ENCODE measurements around the gene KNOP1. TPM values are rescaled to one million over a fixed set of nuclear protein-coding genes. Genes with fewer than 3 reads are reported as not detected.

Gene KNOP1
- total RNA-seq, 1 experiment from 2014 or later = 13.6 TPM

DNA sequence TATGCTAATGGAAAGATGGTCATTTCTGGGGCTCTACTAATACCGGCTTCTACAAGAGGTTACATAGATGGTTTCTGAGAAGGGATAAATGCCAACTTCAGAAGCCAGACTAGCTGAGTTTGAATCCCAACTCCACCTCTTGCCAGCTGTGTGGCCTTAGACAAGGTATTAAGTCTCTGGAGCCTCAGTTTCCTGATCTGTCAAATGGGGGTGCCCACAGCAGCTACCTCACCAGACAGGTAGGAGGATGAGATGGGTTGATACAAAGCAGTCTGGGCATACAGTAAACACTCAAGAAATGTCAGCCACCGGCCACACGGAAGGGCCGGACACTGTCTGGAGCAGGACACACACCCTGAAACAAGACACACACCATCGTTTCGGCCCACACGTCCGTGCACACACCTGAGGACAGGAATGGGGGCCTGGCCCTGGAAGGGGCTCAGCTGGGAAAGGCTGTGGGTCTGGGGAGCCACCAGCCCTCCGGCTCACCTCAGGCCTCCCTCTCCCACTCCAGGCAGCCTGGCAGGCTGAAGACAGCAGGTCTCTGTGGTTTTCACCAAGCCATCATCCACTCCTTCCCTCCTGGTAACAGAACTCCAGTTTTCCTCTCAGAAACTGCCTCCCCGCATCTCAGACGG lies 5.5 kb downstream of the KNOP1 start:
- intact Hi-C loops (cut with micrococcal nuclease) = no loop called here

GRCh38 chr16:19711643-19712042 lies 6.4 kb downstream of the KNOP1 start:
- H3K27me3 ChIP-seq (ENCODE audit: low read length) = no peaks in the 10 kb centered on the region
- no peak for TF ChIP-seq EZH2phosphoT487 (IDR thresholded peaks at IDR 0.05; ENCODE audit: borderline replicate concordance, low read length)
- no peak for TF ChIP-seq CTCF (conservative IDR thresholded peaks at IDR 0.05; ENCODE audit: low read depth, low read length)
- TF ChIP-seq EZH2 (IDR thresholded peaks at IDR 0.05; ENCODE audit: low read length, unreplicated experiment) = no peak
- H3K4me3 ChIP-seq (ENCODE audit: low read length) = no peak overlapping the region
- no peaks in the 10 kb centered on the region for H3K9me3 ChIP-seq (ENCODE audit: low read length)
- no peaks in the 10 kb centered on the region for H3K9me2 ChIP-seq (replicated peaks; ENCODE audit: low read length)
- H3K4me1 ChIP-seq (ENCODE audit: insufficient read depth, low read length) = peaks cover 16% of the 10 kb centered on the region
- H3F3A ChIP-seq (ENCODE audit: low read length, unreplicated experiment) = no peaks in the 10 kb centered on the region
- H2AFZ ChIP-seq (ENCODE audit: low read length) = no peak overlapping the region
- no peak for DNase-seq
- CTCF ChIA-PET = no interaction called here
- no peak overlapping the region for H3K27ac ChIP-seq (ENCODE audit: low read length)
- intact Hi-C loops (cut with micrococcal nuclease) = no loop called here
- H3K4me2 ChIP-seq (ENCODE audit: low read length) = no peak overlapping the region
- BruUV-seq (replicated peaks) = no TSS peak
- H3K36me3 ChIP-seq (ENCODE audit: low read depth, low read length) = peaks cover 13% of the 10 kb centered on the region; the same call in 1 of the 2 replicates
- no peak for ATAC-seq
- POLR2A ChIA-PET (ENCODE audit: unreplicated experiment) = no interaction called here
- no peak overlapping the region for H3K9ac ChIP-seq (ENCODE audit: low read length)
- H3K79me2 ChIP-seq (ENCODE audit: low read length) = peaks cover 50% of the 10 kb centered on the region
- peaks cover 11% of the 10 kb centered on the region for H4K20me1 ChIP-seq (ENCODE audit: low read length)

More for the DNA sequence above, 5.5 kb downstream of the KNOP1 start:
- Histone ChIP-seq H3K4me3 (ENCODE audit: low read length) (no peak overlapping the region), H3K4me1 (ENCODE audit: insufficient read depth, low read length) (peaks cover 17% of the 10 kb centered on the region), H3K9ac (ENCODE audit: low read length) (no peak overlapping the region), H3K4me2 (ENCODE audit: low read length) (no peak overlapping the region), H3K36me3 (ENCODE audit: low read depth, low read length) (peaks cover 10% of the 10 kb centered on the region; the same call in 1 of the 2 replicates), H3K9me2 (replicated peaks; ENCODE audit: low read length) (no peaks in the 10 kb centered on the region), H4K20me1 (ENCODE audit: low read length) (peaks cover 11% of the 10 kb centered on the region), H3F3A (ENCODE audit: low read length, unreplicated experiment) (no peaks in the 10 kb centered on the region), H3K9me3 (ENCODE audit: low read length) (no peaks in the 10 kb centered on the region), H3K27ac (ENCODE audit: low read length) (no peak overlapping the region), H3K79me2 (ENCODE audit: low read length) (peaks cover 59% of the 10 kb centered on the region), H2AFZ (ENCODE audit: low read length) (no peak overlapping the region), H3K27me3 (ENCODE audit: low read length) (no peaks in the 10 kb centered on the region)
- TF ChIP-seq CTCF (conservative IDR thresholded peaks at IDR 0.05; ENCODE audit: low read depth, low read length) = no peak
- POLR2A ChIA-PET (ENCODE audit: unreplicated experiment) = no interaction called here
- ATAC-seq (no peak), DNase-seq (no peak)
- CTCF ChIA-PET = no interaction called here
- no TSS peak for BruUV-seq (replicated peaks)

DNA sequence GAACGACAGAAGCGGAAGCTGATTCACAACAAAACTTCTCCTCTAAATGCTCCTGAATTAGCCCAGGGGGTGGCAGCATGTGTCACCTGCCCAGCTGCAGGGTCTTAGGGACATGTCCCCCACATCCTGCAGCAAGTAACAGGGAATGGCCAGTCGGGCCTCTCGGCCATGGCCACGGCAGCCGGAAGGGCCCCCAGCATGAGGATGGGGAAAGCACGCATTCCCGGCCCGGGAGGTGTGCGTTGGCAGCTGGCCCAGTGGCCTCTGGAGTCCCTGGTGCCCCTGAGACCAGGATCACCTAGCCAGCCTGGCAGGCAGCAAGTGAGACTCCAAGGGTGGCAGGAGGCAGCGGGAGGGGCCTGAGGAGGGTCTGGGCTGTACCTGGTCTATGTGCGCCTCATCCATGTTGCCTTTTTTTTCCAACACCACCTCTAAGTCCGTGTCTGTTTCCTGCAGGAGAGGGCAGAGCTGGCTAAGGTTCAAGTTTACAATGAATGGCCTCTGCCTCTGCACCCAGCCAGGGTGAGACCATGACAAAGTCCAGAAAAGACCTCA lies 7.0 kb downstream of the KNOP1 start:
- Histone ChIP-seq H2AFZ (ENCODE audit: low read length) (no peak overlapping the region), H3K4me1 (ENCODE audit: insufficient read depth, low read length) (peaks cover 10% of the 10 kb centered on the region), H3K4me2 (ENCODE audit: low read length) (no peak overlapping the region), H4K20me1 (ENCODE audit: low read length) (peaks cover 10% of the 10 kb centered on the region), H3F3A (ENCODE audit: low read length, unreplicated experiment) (no peaks in the 10 kb centered on the region), H3K9me2 (replicated peaks; ENCODE audit: low read length) (no peaks in the 10 kb centered on the region), H3K27ac (ENCODE audit: low read length) (no peak overlapping the region), H3K27me3 (ENCODE audit: low read length) (no peaks in the 10 kb centered on the region), H3K9ac (ENCODE audit: low read length) (no peak overlapping the region), H3K79me2 (ENCODE audit: low read length) (peaks cover 44% of the 10 kb centered on the region), H3K9me3 (ENCODE audit: low read length) (no peaks in the 10 kb centered on the region), H3K36me3 (ENCODE audit: low read depth, low read length) (peaks cover 16% of the 10 kb centered on the region; the same call in 1 of the 2 replicates), H3K4me3 (ENCODE audit: low read length) (no peak overlapping the region)
- DNase-seq = no peak
- intact Hi-C loops (cut with micrococcal nuclease) = no loop called here
- ATAC-seq = no peak
- ChIA-PET POLR2A (ENCODE audit: unreplicated experiment) (no interaction called here), CTCF (no interaction called here)
- TF ChIP-seq CTCF (conservative IDR thresholded peaks at IDR 0.05; ENCODE audit: low read depth, low read length) (no peak), EZH2phosphoT487 (IDR thresholded peaks at IDR 0.05; ENCODE audit: borderline replicate concordance, low read length) (no peak), EZH2 (IDR thresholded peaks at IDR 0.05; ENCODE audit: low read length, unreplicated experiment) (no peak)
- BruUV-seq (replicated peaks) = no TSS peak

Data from PC-3 (cell line).